K562 (cell line): ENCODE measurements around the gene LRCH1.

Experiments
- ADNP ChIP-seq: fragments of 200-800 bp; sonication (Bioruptor generic); IDR thresholded peaks from 2 replicates; pipeline ENCODE4 v1.6.1; 2016; ENCODE audit warnings: missing genetic modification characterization, missing compliant biosample characterization
- CAMTA2 ChIP-seq: fragments of 250-450 bp; sonication (Bioruptor Pico); conservative IDR thresholded peaks from 2 replicates; pipeline ENCODE4 v1.5.1; 2022
- ELF4 ChIP-seq: fragments of 450-650 bp; formaldehyde crosslinking; IDR thresholded peaks from 2 replicates; pipeline ENCODE4 v1.4.0; 2022; ENCODE audit warnings: missing genetic modification characterization
- HMG20A ChIP-seq: fragments of 450-650 bp; formaldehyde crosslinking; conservative IDR thresholded peaks from 2 replicates; pipeline ENCODE4 v1.4.0; 2020; ENCODE audit warnings: mild to moderate bottlenecking, mixed read lengths
- HNRNPK ChIP-seq: fragments of 200-400 bp; formaldehyde crosslinking; IDR thresholded peaks from one replicate; pipeline ENCODE4 v1.6.1; 2018; ENCODE audit warnings: mild to moderate bottlenecking, low read depth, low read length; ENCODE audit not compliant: poor library complexity, severe bottlenecking
- MXI1 ChIP-seq: IDR thresholded peaks from 2 replicates; pipeline ENCODE4 v1.6.1; 2011; ENCODE audit warnings: low read depth, mild to moderate bottlenecking, improper control_type of control experiment, low read length
- NR1H2 ChIP-seq: sonication (generic); formaldehyde crosslinking; IDR thresholded peaks from 2 replicates; pipeline ENCODE4 v1.4.0; 2020; ENCODE audit warnings: mild to moderate bottlenecking, missing genetic modification reagents
- SIN3A ChIP-seq, 2 experiments: fragments of 150-350 bp in 1 of 2; IDR thresholded peaks; 2 replicates each; pipeline ENCODE4 v1.6.1; 2011 to 2016; ENCODE audit warnings: borderline replicate concordance in 2 of 2, low read depth in 2 of 2, low read length in 2 of 2, mild to moderate bottlenecking in 2 of 2, moderate library complexity in 2 of 2; ENCODE audit not compliant: control insufficient read depth in 1 of 2
- SMARCA5 ChIP-seq: fragments of 450-650 bp; IDR thresholded peaks from 2 replicates; pipeline ENCODE4 v1.6.1; 2016
- STAT6 ChIP-seq: sonication (generic); formaldehyde crosslinking; IDR thresholded peaks from 2 replicates; pipeline ENCODE4 v1.8.1; 2023; ENCODE audit warnings: mild to moderate bottlenecking, missing genetic modification reagents
- ZEB2 ChIP-seq: fragments of 450-650 bp; IDR thresholded peaks from 2 replicates; pipeline ENCODE4 v1.6.1; 2016
- ZNF134 ChIP-seq: fragments of 250-450 bp; sonication (Bioruptor Pico); conservative IDR thresholded peaks from 2 replicates; pipeline ENCODE4 v1.4.0; 2020
- ZSCAN29 ChIP-seq: fragments of 450-650 bp; IDR thresholded peaks from 2 replicates; pipeline ENCODE4 v1.6.1; 2017

- TF ChIP-seq ADNP (tag) (no peak), HMG20A (no peak), MXI1 (no peak), NR1H2 (CRISPR knock-in tag) (no peak), CAMTA2 (CRISPR knock-in tag) (no peak), SIN3A (IDR thresholded peaks at IDR 0.05; ENCODE audit: borderline replicate concordance in 2 of 2, control insufficient read depth in 1 of 2, low read depth in 2 of 2, low read length in 2 of 2) (no peak), ZEB2 (no peak), STAT6 (CRISPR knock-in tag) (no peak), HNRNPK (no peak), SMARCA5 (no peak), ELF4 (CRISPR knock-in tag) (no peak), ZNF134 (CRISPR knock-in tag) (no peak), ZSCAN29 (no peak)
Measured at GRCh38 chr13:46570273-46570672, 17.3 kb downstream of the LRCH1 start.
